T-helper 2 cell treated with Interferon-gamma antibody and Interleukin-4, amounts not matched to agents 5 μg/mL and 100 μg/mL, for 36 hours (primary cell): ENCODE measurements around the gene SETBP1.
A peak's percentile ranks its signal among the peaks of the same experiment; 100 is the strongest.

Experiments
- DNase-seq: peaks from one replicate; pipeline ENCODE4 v3.0.0; 2021; ENCODE audit warnings: low spot score
- H3K27ac Mint-ChIP-seq: one replicate; pipeline ENCODE4 v1.8.0; 2021; ENCODE audit warnings: mild to moderate bottlenecking, mixed read lengths
- H3K27me3 Mint-ChIP-seq: one replicate; pipeline ENCODE4 v1.8.0; 2021; ENCODE audit warnings: low read depth, mixed read lengths
- H3K36me3 Mint-ChIP-seq: one replicate; pipeline ENCODE4 v1.8.0; 2021; ENCODE audit warnings: low read depth, mixed read lengths
- H3K4me1 Mint-ChIP-seq: one replicate; pipeline ENCODE4 v1.8.0; 2021; ENCODE audit warnings: low read depth, mixed read lengths
- H3K4me3 Mint-ChIP-seq: one replicate; pipeline ENCODE4 v1.8.0; 2022; ENCODE audit warnings: mild to moderate bottlenecking, moderate library complexity, mixed read lengths
- H3K9me3 Mint-ChIP-seq: one replicate; pipeline ENCODE4 v1.8.0; 2021; ENCODE audit warnings: mixed read lengths

Gene SETBP1

GRCh38 chr18:44826418-44827259 is 146.0 kb downstream of the SETBP1 start:
- Mint-ChIP-seq H3K9me3 (no peaks in the 10 kb centered on the region), H3K36me3 (no peaks in the 10 kb centered on the region), H3K27ac (peak overlapping the region; percentile 33), H3K4me1 (peaks cover 17% of the 10 kb centered on the region), H3K27me3 (peaks cover 17% of the 10 kb centered on the region), H3K4me3 (no peak overlapping the region)
- no peak for DNase-seq

- peaks cover 13% of the 10 kb centered on the region for H3K27me3 Mint-ChIP-seq
- H3K36me3 Mint-ChIP-seq: no peaks in the 10 kb centered on the region
Measured at GRCh38 chr18:44828080-44828479, 147.4 kb downstream of the SETBP1 start.

GRCh38 chr18:44830581-44830980 is 149.9 kb downstream of the SETBP1 start:
- H3K9me3 Mint-ChIP-seq: no peaks in the 10 kb centered on the region
- H3K4me1 Mint-ChIP-seq: peaks cover 21% of the 10 kb centered on the region
- H3K27ac Mint-ChIP-seq: no peak overlapping the region
- H3K4me3 Mint-ChIP-seq: no peak overlapping the region
- DNase-seq: no peak
- peaks cover 9% of the 10 kb centered on the region for H3K27me3 Mint-ChIP-seq
- no peaks in the 10 kb centered on the region for H3K36me3 Mint-ChIP-seq

More at GRCh38 chr18:44828080-44828479, 147.4 kb downstream of the SETBP1 start:
- no peak overlapping the region for H3K27ac Mint-ChIP-seq
- no peaks in the 10 kb centered on the region for H3K9me3 Mint-ChIP-seq
- DNase-seq: no peak
- H3K4me3 Mint-ChIP-seq: no peak overlapping the region
- peaks cover 17% of the 10 kb centered on the region for H3K4me1 Mint-ChIP-seq

- no peak overlapping the region for H3K27ac Mint-ChIP-seq
- no peak overlapping the region for H3K4me3 Mint-ChIP-seq
- peaks cover 32% of the 10 kb centered on the region for H3K4me1 Mint-ChIP-seq
- no peaks in the 10 kb centered on the region for H3K27me3 Mint-ChIP-seq
- DNase-seq: no peak
- no peaks in the 10 kb centered on the region for H3K36me3 Mint-ChIP-seq
- no peaks in the 10 kb centered on the region for H3K9me3 Mint-ChIP-seq
Measured at GRCh38 chr18:44833786-44834185, 153.1 kb downstream of the SETBP1 start.

- no peaks in the 10 kb centered on the region for H3K36me3 Mint-ChIP-seq
- no peaks in the 10 kb centered on the region for H3K9me3 Mint-ChIP-seq
- peaks cover 44% of the 10 kb centered on the region for H3K4me1 Mint-ChIP-seq
- peak overlapping the region; percentile 20 for H3K4me3 Mint-ChIP-seq
- no peak for DNase-seq
- no peak overlapping the region for H3K27ac Mint-ChIP-seq
- no peaks in the 10 kb centered on the region for H3K27me3 Mint-ChIP-seq
Measured at GRCh38 chr18:44834867-44835469, 154.3 kb downstream of the SETBP1 start.

- no peak overlapping the region for H3K4me3 Mint-ChIP-seq
- H3K27me3 Mint-ChIP-seq: no peaks in the 10 kb centered on the region
- no peaks in the 10 kb centered on the region for H3K9me3 Mint-ChIP-seq
- no peak overlapping the region for H3K27ac Mint-ChIP-seq
- peaks cover 46% of the 10 kb centered on the region for H3K4me1 Mint-ChIP-seq
- H3K36me3 Mint-ChIP-seq: no peaks in the 10 kb centered on the region
- DNase-seq: no peak
Measured at GRCh38 chr18:44835703-44836102, 155.0 kb downstream of the SETBP1 start.

GRCh38 chr18:44836263-44836662 is 155.6 kb downstream of the SETBP1 start:
- H3K4me3 Mint-ChIP-seq: no peak overlapping the region
- no peak overlapping the region for H3K27ac Mint-ChIP-seq
- no peaks in the 10 kb centered on the region for H3K9me3 Mint-ChIP-seq
- H3K4me1 Mint-ChIP-seq: peaks cover 43% of the 10 kb centered on the region
- no peak for DNase-seq
- no peaks in the 10 kb centered on the region for H3K27me3 Mint-ChIP-seq
- H3K36me3 Mint-ChIP-seq: no peaks in the 10 kb centered on the region

GRCh38 chr18:44837482-44838180 is 156.9 kb downstream of the SETBP1 start:
- H3K9me3 Mint-ChIP-seq: no peaks in the 10 kb centered on the region
- no peak for DNase-seq
- H3K27me3 Mint-ChIP-seq: no peaks in the 10 kb centered on the region
- H3K36me3 Mint-ChIP-seq: no peaks in the 10 kb centered on the region
- no peak overlapping the region for H3K4me3 Mint-ChIP-seq
- peaks cover 43% of the 10 kb centered on the region for H3K4me1 Mint-ChIP-seq
- H3K27ac Mint-ChIP-seq: no peak overlapping the region

GRCh38 chr18:44838971-44839666 is 158.4 kb downstream of the SETBP1 start:
- H3K4me3 Mint-ChIP-seq: peak overlapping the region; percentile 58
- H3K27me3 Mint-ChIP-seq: no peaks in the 10 kb centered on the region
- no peaks in the 10 kb centered on the region for H3K36me3 Mint-ChIP-seq
- H3K4me1 Mint-ChIP-seq: peaks cover 41% of the 10 kb centered on the region
- H3K9me3 Mint-ChIP-seq: no peaks in the 10 kb centered on the region
- peak overlapping the region; percentile 24 for H3K27ac Mint-ChIP-seq
- peak; percentile 70 for DNase-seq

GRCh38 chr18:44840058-44840790 is 159.5 kb downstream of the SETBP1 start:
- peaks cover 30% of the 10 kb centered on the region for H3K4me1 Mint-ChIP-seq
- H3K27ac Mint-ChIP-seq: no peak overlapping the region
- no peak overlapping the region for H3K4me3 Mint-ChIP-seq
- H3K27me3 Mint-ChIP-seq: no peaks in the 10 kb centered on the region
- DNase-seq: no peak
- H3K9me3 Mint-ChIP-seq: no peaks in the 10 kb centered on the region
- H3K36me3 Mint-ChIP-seq: no peaks in the 10 kb centered on the region

- no peak for DNase-seq
- H3K27ac Mint-ChIP-seq: no peak overlapping the region
Measured at GRCh38 chr18:44841221-44841620, 160.5 kb downstream of the SETBP1 start.

GRCh38 chr18:44841752-44842587 is 161.3 kb downstream of the SETBP1 start:
- no peak overlapping the region for H3K4me3 Mint-ChIP-seq
- peaks cover 27% of the 10 kb centered on the region for H3K4me1 Mint-ChIP-seq
- no peak overlapping the region for H3K27ac Mint-ChIP-seq
- H3K36me3 Mint-ChIP-seq: no peaks in the 10 kb centered on the region
- DNase-seq: no peak
- no peaks in the 10 kb centered on the region for H3K27me3 Mint-ChIP-seq
- no peaks in the 10 kb centered on the region for H3K9me3 Mint-ChIP-seq

More at GRCh38 chr18:44841221-44841620, 160.5 kb downstream of the SETBP1 start:
- Mint-ChIP-seq H3K4me1 (peaks cover 29% of the 10 kb centered on the region), H3K4me3 (no peak overlapping the region), H3K36me3 (no peaks in the 10 kb centered on the region), H3K9me3 (no peaks in the 10 kb centered on the region), H3K27me3 (no peaks in the 10 kb centered on the region)
